Stimulated activated CD4-positive, alpha-beta T cell treated with anti-CD3 and anti-CD28 coated beads, Interleukin-15, amount 100 ng/mL, for 48 hours (primary cell): ENCODE measurements around the gene AIPL1.

ENCODE experiments used
- DNase-seq, 2 donors: peaks; one replicate each; pipeline ENCODE4 v3.0.0-alpha.2; 2020; ENCODE audit warnings: low read depth in 2 of 2

AIPL1 gene

GRCh38 chr17:6450926-6451832 is 16.3 kb upstream of the AIPL1 start:
- no peak for DNase-seq

- no peak for DNase-seq
Observed at GRCh38 chr17:6449307-6449706, 14.4 kb upstream of the AIPL1 start.

- DNase-seq, result no peak
Observed at GRCh38 chr17:6448473-6448872, 13.6 kb upstream of the AIPL1 start.

GRCh38 chr17:6446516-6447100 is 11.7 kb upstream of the AIPL1 start:
- no peak for DNase-seq

- no peak for DNase-seq
Observed at GRCh38 chr17:6444571-6445335, 9.8 kb upstream of the AIPL1 start.

- peak; percentile 91 to 96 for DNase-seq
Observed at GRCh38 chr17:6443692-6444570, 9.0 kb upstream of the AIPL1 start, which contains the start of gene PIMREG. TSS of gene PIMREG (plus strand) at chr17:6444455. CDS start at chr17:6445111, 656 bp downstream.

- DNase-seq, result no peak
Observed at GRCh38 chr17:6442775-6443174, 7.9 kb upstream of the AIPL1 start.

- DNase-seq, result no peak
Observed at GRCh38 chr17:6439951-6440350, 5.0 kb upstream of the AIPL1 start.

GRCh38 chr17:6437956-6438355 is 3.0 kb upstream of the AIPL1 start:
- DNase-seq, result no peak

GRCh38 chr17:6437466-6437865 is 2.5 kb upstream of the AIPL1 start:
- DNase-seq, result no peak

GRCh38 chr17:6435968-6436367 is 1.0 kb upstream of the AIPL1 start:
- DNase-seq, result peak; percentile 32 to 49

GRCh38 chr17:6430769-6431168 is 4.2 kb downstream of the AIPL1 start:
- no peak for DNase-seq

GRCh38 chr17:6429266-6429665 is 5.7 kb downstream of the AIPL1 start:
- DNase-seq, result no peak

GRCh38 chr17:6428207-6428965 is 6.5 kb downstream of the AIPL1 start:
- DNase-seq, result no peak

- DNase-seq, result peak; percentile 19 to 24
Observed at GRCh38 chr17:6427279-6427781, 7.6 kb downstream of the AIPL1 start.

GRCh38 chr17:6426356-6427101 is 8.4 kb downstream of the AIPL1 start:
- DNase-seq, result no peak

- DNase-seq, result no peak
Observed at GRCh38 chr17:6425407-6425806, 9.5 kb downstream of the AIPL1 start.

- no peak for DNase-seq
Observed at GRCh38 chr17:6423931-6424330, 11.0 kb downstream of the AIPL1 start.

- DNase-seq, result no peak
Observed at GRCh38 chr17:6422654-6423241, 12.2 kb downstream of the AIPL1 start.
